Tibial nerve (tissue), 4 donors: ENCODE measurements around the gene EXOC6B. TPM values are rescaled to one million over a fixed set of nuclear protein-coding genes. Genes with fewer than 3 reads are reported as not detected.

Experiments
- DNase-seq, 2 donors: peaks; one replicate each; pipeline ENCODE4 v3.0.0-alpha.2; 2019; ENCODE audit warnings: low spot score in 2 of 2
- H3K27ac ChIP-seq, 4 donors: fragments of 200-600 bp; sonication (generic) in 3 of 4; one replicate each; pipeline ENCODE4 v1.5.1; 2017 to 2019; ENCODE audit warnings: mild to moderate bottlenecking in 1 of 4
- H3K27me3 ChIP-seq, 2 donors: fragments of 200-600 bp; sonication (generic) in 1 of 2; one replicate each; pipeline versions ENCODE4 v1.5.1 to v1.6.0; 2017 to 2019
- H3K36me3 ChIP-seq, 3 donors: fragments of 200-600 bp; sonication (generic); one replicate each; pipeline ENCODE4 v1.5.1; 2018 to 2019
- H3K4me1 ChIP-seq, 4 donors: fragments of 200-600 bp; sonication (generic) in 3 of 4; one replicate each; pipeline ENCODE4 v1.5.1; 2017 to 2019
- H3K4me3 ChIP-seq, 4 donors: fragments of 200-600 bp; sonication (generic) in 3 of 4; one replicate each; pipeline ENCODE4 v1.5.1; 2017 to 2019; ENCODE audit warnings: mild to moderate bottlenecking in 1 of 4, moderate library complexity in 1 of 4
- H3K9me3 ChIP-seq, 4 donors: fragments of 200-600 bp; sonication (generic) in 3 of 4; one replicate each; pipeline ENCODE4 v1.5.1; 2017 to 2019
- CTCF ChIP-seq, 5 experiments: fragments of 200-600 bp in 3 of 5; fragments of 450-650 bp in 2 of 5; sonication (generic) in 3 of 5; IDR thresholded peaks; one replicate each; pipeline ENCODE4 v1.5.1; 2016 to 2019; ENCODE audit warnings: antibody characterized with exemption in 5 of 5, mild to moderate bottlenecking in 3 of 5, moderate library complexity in 2 of 5
- EP300 ChIP-seq, 2 donors: sonication (generic); formaldehyde crosslinking; IDR thresholded peaks; one replicate each; pipeline ENCODE4 v1.6.1; 2017; ENCODE audit warnings: antibody characterized with exemption in 2 of 2, mild to moderate bottlenecking in 1 of 2
- POLR2A ChIP-seq, 2 donors: fragments of 450-650 bp; IDR thresholded peaks; one replicate each; pipeline ENCODE4 v1.6.1; 2017; ENCODE audit warnings: antibody characterized with exemption in 2 of 2, mild to moderate bottlenecking in 2 of 2, moderate library complexity in 2 of 2
- WGBS, 2 donors: methylation state at CpG; one replicate each; pipeline ENCODE4 v1.1.5; 2018; 5-methylcytosine and 5-hydroxymethylcytosine counted together
- total RNA-seq, 4 donors: library from RNA; depleted of rRNA; stranded (reverse); fragments of >200 nt; gene quantifications; one replicate each; pipeline ENCODE4 v1.1.0, GENCODE V29; 2016

EXOC6B gene
- total RNA-seq, 4 donors from 2014 or later: 22.1 to 41.1 (median 30.3) TPM

- Histone ChIP-seq H3K36me3 (peaks cover 0 to 10% (median 0%) of the 10 kb centered on the region in 3 donors), H3K27me3 (no peaks in the 10 kb centered on the region), H3K4me1 (no peaks in the 10 kb centered on the region), H3K4me3 (no peak overlapping the region), H3K27ac (no peak overlapping the region), H3K9me3 (no peaks in the 10 kb centered on the region)
- TF ChIP-seq EP300 (IDR thresholded peaks at IDR 0.05) (no peak), POLR2A (IDR thresholded peaks at IDR 0.05) (no peak), CTCF (IDR thresholded peaks at IDR 0.05) (no peak)
- no peak for DNase-seq
Observed at GRCh38 chr2:72712304-72712703, 113.5 kb downstream of the EXOC6B start.

DNA sequence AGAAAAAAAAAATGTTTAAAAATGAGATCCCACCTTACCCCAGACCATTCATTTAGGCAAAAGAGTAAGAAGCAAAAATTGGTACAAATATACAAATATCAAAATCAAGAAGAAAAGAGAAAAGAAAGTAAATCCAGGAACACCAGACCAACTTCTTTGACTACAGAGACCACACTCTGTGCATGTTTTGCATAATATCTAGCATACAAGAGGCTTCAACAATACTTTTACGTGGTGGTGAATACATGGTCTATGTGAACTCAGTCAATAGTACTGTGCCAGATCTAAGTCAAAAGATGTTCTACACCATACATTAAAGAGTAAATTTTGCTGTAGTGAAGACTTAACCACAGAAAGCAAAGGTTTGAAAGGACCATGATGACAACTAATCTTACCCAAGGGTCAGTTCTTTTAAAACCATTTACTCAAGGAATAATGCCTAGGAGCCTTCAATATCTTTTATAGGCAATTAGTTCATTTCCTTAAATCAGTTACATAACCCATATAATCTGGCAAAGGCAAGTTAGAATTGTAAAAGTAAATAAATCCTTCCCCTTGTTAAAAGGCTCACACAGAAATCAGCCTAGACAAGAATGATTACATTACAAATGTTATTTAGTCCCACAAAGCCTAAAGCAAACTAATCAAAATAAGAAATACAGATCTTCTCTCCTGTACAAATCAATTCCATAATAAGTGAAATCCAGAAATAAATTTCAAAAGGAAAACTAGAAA, 115.2 kb downstream of the EXOC6B start:
- whole genome bisulfite sequencing, 2 donors: 79 to 88% methylated on average over 1 of the region's 1 CpG
- no peak for TF ChIP-seq CTCF (IDR thresholded peaks at IDR 0.05)
- TF ChIP-seq EP300 (IDR thresholded peaks at IDR 0.05): no peak
- no peak for TF ChIP-seq POLR2A (IDR thresholded peaks at IDR 0.05)
- H3K27ac ChIP-seq: no peak overlapping the region
- H3K4me1 ChIP-seq: no peaks in the 10 kb centered on the region
- H3K9me3 ChIP-seq: no peaks in the 10 kb centered on the region
- H3K27me3 ChIP-seq: no peaks in the 10 kb centered on the region
- peaks cover 0 to 9% (median 0%) of the 10 kb centered on the region in 3 donors for H3K36me3 ChIP-seq
- H3K4me3 ChIP-seq: no peak overlapping the region
- no peak for DNase-seq

DNA sequence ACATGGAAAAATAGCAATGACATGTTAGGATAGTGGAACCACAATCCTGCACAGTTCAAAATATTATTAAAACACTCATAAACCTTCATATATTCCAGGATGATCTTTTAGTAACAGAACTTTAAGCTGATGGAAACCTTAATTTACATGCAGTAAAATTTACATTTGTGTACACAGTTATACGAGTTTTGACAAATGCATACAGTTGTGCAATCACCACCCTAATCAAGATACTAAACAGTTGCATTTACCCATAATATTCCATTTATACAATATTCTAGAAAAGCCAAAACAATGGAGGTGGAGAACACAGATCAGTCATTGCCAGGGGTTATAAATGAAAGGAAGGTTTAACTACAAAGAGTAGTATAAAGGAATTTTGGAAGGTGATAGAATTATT, 117.6 kb downstream of the EXOC6B start:
- H3K36me3 ChIP-seq: peaks cover 0 to 10% (median 0%) of the 10 kb centered on the region in 3 donors
- H3K27me3 ChIP-seq: no peaks in the 10 kb centered on the region
- no peak overlapping the region for H3K4me3 ChIP-seq
- H3K4me1 ChIP-seq: no peaks in the 10 kb centered on the region
- no peak for DNase-seq
- no peak for TF ChIP-seq EP300 (IDR thresholded peaks at IDR 0.05)
- H3K9me3 ChIP-seq: no peaks in the 10 kb centered on the region
- 89 to 91% methylated on average over 1 of the region's 1 CpG for WGBS, 2 donors
- H3K27ac ChIP-seq: no peak overlapping the region

DNA sequence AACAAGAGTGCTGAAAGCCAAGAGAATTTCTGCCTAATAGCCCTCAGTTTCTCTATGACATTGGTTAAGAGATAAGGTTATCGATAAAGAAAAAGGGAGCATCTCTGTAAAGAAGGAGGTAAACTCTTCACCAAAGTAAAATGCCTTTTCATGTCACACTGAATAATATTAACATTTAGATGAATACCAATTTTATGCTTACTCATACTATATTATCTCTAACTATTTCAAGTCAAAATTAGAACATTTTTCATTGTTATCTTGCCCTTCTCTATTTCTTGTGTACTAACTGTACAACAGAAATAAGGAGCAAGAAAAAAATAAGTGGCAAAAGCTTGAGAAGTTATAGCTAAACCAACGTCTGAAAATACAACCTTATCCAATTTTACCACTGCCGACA, 127.5 kb downstream of the EXOC6B start:
- no peaks in the 10 kb centered on the region for H3K27me3 ChIP-seq
- no peak overlapping the region for H3K27ac ChIP-seq
- DNase-seq: no peak
- TF ChIP-seq CTCF (IDR thresholded peaks at IDR 0.05) (no peak), POLR2A (IDR thresholded peaks at IDR 0.05) (no peak), EP300 (IDR thresholded peaks at IDR 0.05) (no peak)
- H3K36me3 ChIP-seq: peaks cover 0 to 5% (median 0%) of the 10 kb centered on the region in 3 donors
- WGBS, 2 donors: 96% methylated on average over 3 of the region's 3 CpGs
- H3K4me3 ChIP-seq: no peak overlapping the region
- no peaks in the 10 kb centered on the region for H3K9me3 ChIP-seq
- peaks cover 0 to 15% (median 3%) of the 10 kb centered on the region in 4 donors for H3K4me1 ChIP-seq

DNA sequence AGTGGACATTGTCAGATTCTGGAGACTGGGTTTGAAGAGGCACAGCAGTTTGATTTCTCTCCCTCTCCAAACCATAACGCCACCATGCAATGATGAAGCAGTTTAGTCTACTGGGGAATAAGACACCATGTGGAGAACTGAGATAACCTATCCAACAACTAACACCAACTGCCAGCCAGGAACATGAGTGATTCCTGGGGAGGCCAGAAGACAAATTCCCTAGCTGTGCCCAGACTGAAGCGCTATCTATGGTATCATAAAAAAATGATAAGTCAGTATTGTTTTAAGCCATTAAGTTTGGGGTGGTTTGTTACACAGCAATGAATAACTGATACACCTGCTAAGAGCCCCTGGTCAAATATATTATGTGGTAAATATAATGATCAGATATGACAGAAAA, 129.3 kb downstream of the EXOC6B start:
- DNase-seq: no peak
- H3K27ac ChIP-seq: no peak overlapping the region
- WGBS, 2 donors: 100% methylated on average over 2 of the region's 2 CpGs
- H3K4me1 ChIP-seq: peaks cover 0 to 15% (median 3%) of the 10 kb centered on the region in 4 donors
- no peaks in the 10 kb centered on the region for H3K27me3 ChIP-seq
- no peak overlapping the region for H3K4me3 ChIP-seq
- peaks cover 0 to 5% (median 0%) of the 10 kb centered on the region in 3 donors for H3K36me3 ChIP-seq
- no peaks in the 10 kb centered on the region for H3K9me3 ChIP-seq
- no peak for TF ChIP-seq CTCF (IDR thresholded peaks at IDR 0.05)
- no peak for TF ChIP-seq POLR2A (IDR thresholded peaks at IDR 0.05)
- TF ChIP-seq EP300 (IDR thresholded peaks at IDR 0.05): no peak
